ENCODE results near the gene TPCN2. TPM values are rescaled to one million over a fixed set of nuclear protein-coding genes. Genes with fewer than 3 reads are reported as not detected.

TPCN2 gene
- polyA plus RNA-seq, 1 donor from 2014 or later = 14.2 TPM

GRCh38 chr11:69135420-69136363 is 87.0 kb downstream of the TPCN2 start:
- Histone ChIP-seq H3K36me3 (ENCODE audit: insufficient read depth, low read length) (no peaks in the 10 kb centered on the region), H3F3A (ENCODE audit: insufficient read depth, low read length, poor library complexity, severe bottlenecking) (no peaks in the 10 kb centered on the region), H3K79me2 (replicated peaks; ENCODE audit: insufficient read depth, low read length) (no peaks in the 10 kb centered on the region), H3K27me3 (ENCODE audit: insufficient read depth, low read depth, low read length) (no peaks in the 10 kb centered on the region), H3K4me2 (ENCODE audit: low read length) (no peak overlapping the region), H4K20me1 (ENCODE audit: insufficient read depth) (no peaks in the 10 kb centered on the region), H2AFZ (ENCODE audit: low read depth, low read length) (no peak overlapping the region), H3K9me3 (ENCODE audit: low read length) (no peaks in the 10 kb centered on the region), H3K27ac (ENCODE audit: low read length) (no peak overlapping the region), H3K9ac (ENCODE audit: low read length) (no peak overlapping the region), H3K9me2 (ENCODE audit: insufficient read depth, low read length) (no peaks in the 10 kb centered on the region), H3K4me3 (ENCODE audit: low read length) (no peak overlapping the region)
- TF ChIP-seq TAF1 (IDR thresholded peaks at IDR 0.05; ENCODE audit: low read depth) (no peak), CTCF (IDR thresholded peaks at IDR 0.05; ENCODE audit: poor library complexity, severe bottlenecking) (no peak), EP300 (conservative IDR thresholded peaks at IDR 0.05; ENCODE audit: poor library complexity, severe bottlenecking) (no peak), SMC3 (conservative IDR thresholded peaks at IDR 0.05; ENCODE audit: poor library complexity) (no peak), EZH2 (IDR thresholded peaks at IDR 0.05; ENCODE audit: borderline replicate concordance, insufficient read depth, low read length, poor library complexity, severe bottlenecking) (no peak), RAD21 (conservative IDR thresholded peaks at IDR 0.05) (no peak), POLR2AphosphoS5 (IDR thresholded peaks at IDR 0.05) (no peak)

- no peak for TF ChIP-seq POLR2AphosphoS5 (IDR thresholded peaks at IDR 0.05)
- TF ChIP-seq TAF1 (IDR thresholded peaks at IDR 0.05; ENCODE audit: low read depth) = no peak
- TF ChIP-seq MXI1 (conservative IDR thresholded peaks at IDR 0.05; ENCODE audit: poor library complexity, severe bottlenecking) = no peak
- no peak for TF ChIP-seq EP300 (conservative IDR thresholded peaks at IDR 0.05; ENCODE audit: poor library complexity, severe bottlenecking)
- no peak for TF ChIP-seq EZH2 (IDR thresholded peaks at IDR 0.05; ENCODE audit: borderline replicate concordance, insufficient read depth, low read length, poor library complexity, severe bottlenecking)
- TF ChIP-seq RAD21 (conservative IDR thresholded peaks at IDR 0.05) = no peak
- no peak for TF ChIP-seq REST (IDR thresholded peaks at IDR 0.05; ENCODE audit: borderline replicate concordance)
- TF ChIP-seq CTCF (IDR thresholded peaks at IDR 0.05; ENCODE audit: poor library complexity, severe bottlenecking) = no peak
- TF ChIP-seq SMC3 (conservative IDR thresholded peaks at IDR 0.05; ENCODE audit: poor library complexity) = no peak
- H3K4me2 ChIP-seq (ENCODE audit: low read length) = no peak overlapping the region
- H2AFZ ChIP-seq (ENCODE audit: low read depth, low read length) = no peak overlapping the region
- H3K36me3 ChIP-seq (ENCODE audit: insufficient read depth, low read length) = no peaks in the 10 kb centered on the region
- H3K79me2 ChIP-seq (replicated peaks; ENCODE audit: insufficient read depth, low read length) = no peaks in the 10 kb centered on the region
- no peak overlapping the region for H3K9ac ChIP-seq (ENCODE audit: low read length)
- H3F3A ChIP-seq (ENCODE audit: insufficient read depth, low read length, poor library complexity, severe bottlenecking) = no peaks in the 10 kb centered on the region
- no peaks in the 10 kb centered on the region for H3K9me3 ChIP-seq (ENCODE audit: low read length)
- H3K9me2 ChIP-seq (ENCODE audit: insufficient read depth, low read length) = no peaks in the 10 kb centered on the region
- no peak overlapping the region for H3K4me3 ChIP-seq (ENCODE audit: low read length)
- no peaks in the 10 kb centered on the region for H4K20me1 ChIP-seq (ENCODE audit: insufficient read depth)
- no peak overlapping the region for H3K27ac ChIP-seq (ENCODE audit: low read length)
- no peaks in the 10 kb centered on the region for H3K27me3 ChIP-seq (ENCODE audit: insufficient read depth, low read depth, low read length)
Measured at GRCh38 chr11:69136471-69136870, 87.7 kb downstream of the TPCN2 start.

All from neural cell (in vitro differentiated cells).